NCI-H345 treated with DMSO at 0.1 percent for 48 hours (cell line): ENCODE data around the gene TLR6.
"Not testable (repeated sequence)": the region's sequence is repeated elsewhere in the genome, so short reads cannot be mapped to it uniquely, and the experiment has no call there.

ENCODE experiments used
- DNase-seq: peaks from one replicate; lab custom pipeline; 2025; ENCODE audit not compliant: unreplicated experiment; lab: John Stamatoyannopoulos, UW

The TLR6 gene

DNA sequence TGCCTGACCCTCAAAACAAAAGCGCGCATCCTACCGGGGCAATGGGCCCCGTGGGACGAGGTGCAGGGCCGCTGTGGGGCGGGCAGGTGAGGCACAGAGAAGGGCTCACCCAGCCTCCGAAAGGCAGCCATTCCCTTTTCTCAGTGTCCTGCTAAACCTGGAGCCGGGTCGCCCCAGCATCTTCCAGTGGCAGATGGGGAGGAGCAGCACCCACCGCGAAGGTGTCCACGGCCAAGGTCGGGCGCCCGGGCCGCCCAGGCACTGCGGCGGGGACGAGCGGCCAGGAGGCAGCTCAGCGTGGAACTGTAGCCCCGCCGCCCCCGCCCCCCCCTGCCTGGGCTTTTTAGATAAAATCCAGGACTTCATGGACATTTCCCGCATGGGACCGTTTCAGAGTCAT lies 32.9 kb downstream of the TLR6 start:
- no peak for DNase-seq

DNA sequence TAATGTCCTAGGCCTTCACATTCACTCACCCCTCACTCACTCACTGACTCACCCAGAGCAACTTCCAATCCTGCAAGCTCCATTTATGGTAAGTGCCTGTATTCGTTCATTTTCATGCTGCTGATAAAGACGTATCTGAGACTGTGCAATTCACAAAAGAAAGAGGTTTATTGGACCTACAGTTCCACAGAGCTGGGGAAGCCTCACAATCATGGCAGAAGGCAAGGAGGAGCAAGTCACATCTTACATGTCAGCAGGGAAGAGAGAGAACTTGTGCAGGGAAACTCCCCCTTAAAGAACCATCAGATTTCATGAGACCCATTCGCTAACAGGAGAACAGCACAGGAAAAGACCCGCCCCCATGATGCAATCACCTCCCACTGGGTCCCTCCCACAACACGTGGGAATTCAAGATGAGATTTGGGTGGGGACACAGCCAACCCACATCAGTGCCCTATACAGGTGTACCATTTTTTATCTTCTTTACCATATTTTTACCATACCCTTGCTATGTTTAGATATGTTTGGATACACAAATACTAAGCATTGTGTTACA lies 33.8 kb downstream of the TLR6 start:
- no peak for DNase-seq

DNA sequence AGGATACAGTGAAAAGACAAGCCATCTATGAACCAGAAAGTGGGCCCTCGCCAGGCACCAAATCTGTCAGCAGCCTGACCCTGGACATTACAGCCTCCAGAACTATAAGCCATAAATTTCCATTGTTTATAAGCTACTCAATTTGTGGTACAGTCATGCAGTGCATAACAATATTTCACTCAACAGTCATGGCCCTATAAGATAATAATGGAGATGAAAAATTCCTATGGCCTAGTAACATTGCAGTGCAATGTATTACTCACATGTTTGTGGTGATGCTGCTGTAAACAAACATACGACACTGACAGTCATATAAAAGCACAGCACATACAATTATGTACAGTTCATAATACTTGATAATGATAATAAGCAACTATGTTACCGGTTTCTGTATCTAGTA lies 34.9 kb downstream of the TLR6 start:
- no peak for DNase-seq

DNA sequence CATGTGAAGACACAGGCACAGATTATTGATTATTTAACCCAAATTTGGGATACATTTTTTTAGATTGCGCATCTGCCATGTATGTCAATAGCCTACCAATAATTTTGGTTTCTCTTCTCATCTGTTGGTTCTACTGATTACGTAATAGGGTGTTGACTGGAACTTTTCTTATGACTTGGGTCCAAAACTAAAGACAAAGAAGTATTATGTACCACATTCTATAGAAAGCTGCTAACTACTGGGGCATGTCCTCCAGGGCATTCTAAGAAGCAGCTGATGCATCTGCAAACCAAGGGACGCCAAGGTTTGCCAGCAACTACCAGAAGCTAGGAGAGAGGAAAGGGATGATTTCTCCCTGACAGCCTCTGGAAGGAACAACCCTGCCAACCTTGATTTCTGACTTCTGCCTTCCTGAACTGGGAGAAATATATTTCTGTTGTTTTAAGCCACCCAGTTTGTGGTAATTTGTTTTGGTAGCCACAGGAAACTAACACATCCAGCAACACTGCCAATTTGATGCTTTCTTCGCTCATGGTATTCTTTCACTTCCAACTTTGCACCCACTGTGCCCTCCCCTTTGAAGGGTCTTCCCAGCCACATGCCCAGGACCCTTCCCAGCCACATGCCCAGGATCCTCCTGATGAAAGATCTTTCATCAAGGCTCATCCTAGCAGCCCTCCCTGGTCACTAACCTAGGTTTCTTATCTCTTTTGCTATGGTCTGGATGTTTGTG lies 36.1 kb downstream of the TLR6 start:
- DNase-seq, result no peak

DNA sequence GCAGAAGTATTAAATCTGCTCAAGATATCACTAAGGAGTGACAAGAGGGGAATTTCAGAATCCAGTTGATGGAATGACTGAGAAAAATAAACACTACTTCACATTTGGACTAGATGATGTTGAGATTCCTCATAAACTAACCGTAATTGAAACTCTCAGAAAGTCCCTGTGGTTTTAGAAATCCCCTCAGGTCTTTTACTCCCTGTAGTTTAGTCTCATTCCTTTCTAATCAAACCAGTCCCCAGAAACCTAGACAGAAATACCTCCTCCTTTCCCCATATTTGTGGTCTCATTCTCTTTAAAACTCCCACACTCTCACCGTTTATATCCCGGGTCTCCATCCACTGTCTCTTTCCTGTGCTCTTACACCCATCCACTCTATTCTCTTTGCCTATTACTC lies 37.0 kb downstream of the TLR6 start:
- no peak for DNase-seq

DNA sequence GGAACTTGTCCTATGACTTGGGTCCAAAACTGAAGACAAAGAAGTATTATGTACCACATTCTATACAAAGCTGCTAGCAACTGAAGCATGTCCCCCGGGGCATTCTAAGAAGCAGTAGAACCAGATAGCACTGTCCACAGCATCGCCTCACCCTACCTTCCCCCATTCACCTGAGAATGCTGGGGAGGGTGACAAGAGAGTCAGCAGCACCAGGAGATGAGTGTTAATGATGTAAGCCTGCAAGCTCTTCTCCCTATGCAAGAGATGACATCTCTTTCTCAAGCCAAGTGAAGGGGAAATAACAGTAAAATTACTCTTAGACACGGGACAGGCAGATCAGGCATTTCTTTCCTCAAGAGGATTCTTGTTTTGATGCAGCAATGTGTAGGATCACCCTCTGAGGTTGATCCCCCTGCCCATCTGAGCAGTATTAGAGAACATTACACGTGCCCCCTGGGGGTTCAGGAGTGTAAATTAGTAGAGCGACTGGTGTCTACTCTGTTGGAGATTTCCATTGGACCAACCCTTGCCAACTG lies 38.1 kb downstream of the TLR6 start:
- DNase-seq, result no peak

DNA sequence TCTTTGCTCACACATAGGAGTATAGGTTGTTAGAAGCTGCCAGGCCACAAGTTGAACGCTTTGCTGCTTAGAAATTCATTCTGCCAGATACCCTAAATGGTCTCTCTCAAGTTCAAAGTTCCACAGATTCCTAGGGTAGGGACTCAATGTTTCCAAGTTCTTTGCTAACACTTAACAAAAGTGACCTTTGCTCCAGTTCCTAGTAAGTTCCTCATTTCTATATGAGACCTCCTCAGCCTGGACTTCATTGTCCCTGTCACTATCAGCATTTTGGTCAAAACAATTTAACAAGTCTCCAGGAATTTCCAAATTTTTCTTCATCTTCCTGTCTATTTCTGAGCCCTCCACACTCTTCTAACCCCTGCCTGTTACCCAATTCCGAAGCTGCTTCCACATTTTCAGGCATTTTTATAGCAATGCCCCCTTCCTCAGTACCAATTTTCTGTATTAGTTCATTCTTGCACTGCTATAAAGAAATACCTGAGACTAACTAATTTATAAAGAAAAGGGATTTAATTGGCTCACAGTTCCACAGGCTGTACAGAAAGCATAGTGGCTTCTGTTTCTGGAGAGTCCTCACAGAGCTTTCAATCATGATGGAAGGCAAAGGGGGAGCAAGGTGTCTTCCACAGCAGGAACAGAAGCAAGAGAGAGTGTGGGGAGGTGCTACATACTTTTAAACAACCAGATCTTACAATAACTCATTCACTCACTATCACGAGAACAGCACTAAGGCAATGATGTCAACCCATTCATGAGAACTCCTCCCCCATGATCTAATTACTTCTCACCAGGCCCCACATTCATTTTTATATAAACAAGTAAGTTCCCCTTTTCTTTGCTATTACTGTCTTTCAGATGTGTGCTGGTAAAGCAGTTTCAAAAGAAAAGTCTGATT lies 40.5 kb downstream of the TLR6 start:
- DNase-seq, result no peak

DNA sequence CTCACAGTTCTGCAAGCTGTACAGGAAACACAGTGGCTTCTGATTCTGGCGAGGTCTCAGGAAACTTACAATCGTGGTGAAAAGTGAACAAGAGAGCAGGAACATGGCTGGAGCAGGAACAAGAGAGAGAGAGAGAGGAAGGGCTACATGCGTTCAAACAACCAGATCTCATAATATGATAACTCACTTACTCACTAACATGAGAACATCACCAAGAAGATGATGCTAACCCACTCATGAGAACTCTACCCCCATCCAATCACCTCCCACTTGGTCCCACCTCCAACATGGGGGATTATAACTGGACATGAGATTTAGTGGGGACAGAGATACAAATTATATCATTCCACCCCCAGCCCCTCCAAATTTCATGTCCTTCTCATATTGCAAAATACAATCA lies 42.2 kb downstream of the TLR6 start:
- DNase-seq, result no peak

DNA sequence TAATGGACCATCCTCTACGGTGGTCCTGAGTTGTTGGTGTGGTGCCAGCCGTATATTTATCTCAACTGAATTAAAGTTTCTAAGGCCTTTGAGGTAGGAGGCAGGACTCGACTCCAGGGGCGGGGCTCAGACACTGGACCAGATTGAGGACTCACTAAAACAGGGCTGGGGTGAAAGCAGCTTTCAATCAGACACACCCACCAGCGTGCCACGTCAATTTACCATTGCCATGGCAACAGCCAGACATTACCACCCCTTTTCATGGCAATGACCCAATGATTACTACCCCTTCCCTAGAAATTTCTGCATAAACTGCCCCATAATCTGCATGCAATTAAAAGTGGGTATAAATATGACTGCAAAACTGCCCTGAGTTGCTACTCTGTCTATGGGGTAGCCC lies 45.3 kb downstream of the TLR6 start:
- no peak for DNase-seq

DNA sequence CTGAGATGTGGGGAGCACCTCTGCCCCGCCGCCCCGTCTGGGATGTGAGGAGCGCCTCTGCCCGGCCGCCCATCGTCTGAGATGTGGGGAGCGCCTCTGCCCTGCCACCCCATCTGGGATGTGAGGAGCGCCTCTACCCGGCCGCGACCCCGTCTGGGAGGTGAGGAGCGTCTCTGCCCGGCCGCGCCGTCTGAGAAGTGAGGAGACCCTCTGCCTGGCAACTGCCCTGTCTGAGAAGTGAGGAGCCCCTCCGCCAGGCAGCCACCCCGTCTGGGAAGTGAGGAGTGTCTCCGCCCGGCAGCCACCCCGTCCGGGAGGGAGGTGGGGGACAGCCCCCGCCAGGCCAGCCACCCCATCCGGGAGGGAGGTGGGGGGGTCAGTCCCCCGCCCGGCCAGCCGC lies 49.2 kb downstream of the TLR6 start:
- DNase-seq, result not testable (repeated sequence)

DNA sequence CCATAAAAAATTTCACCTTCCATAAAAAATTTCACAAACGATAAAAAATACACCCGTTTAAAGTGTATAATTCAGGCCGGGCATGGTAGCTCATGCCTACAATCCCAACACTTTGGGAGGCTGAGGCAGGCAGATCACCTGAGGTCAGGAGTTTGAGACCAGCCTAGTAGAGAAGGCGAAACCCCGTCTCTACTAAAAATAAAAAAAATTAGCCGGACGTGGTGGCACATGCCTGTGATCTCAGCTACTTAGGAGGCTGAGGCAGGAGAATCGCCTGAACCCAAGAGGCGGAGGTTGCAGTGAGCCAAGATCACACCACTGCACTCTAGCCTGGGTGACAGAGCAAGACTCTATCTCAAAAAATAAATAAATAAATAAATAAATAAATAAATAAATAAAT lies 50.4 kb downstream of the TLR6 start:
- not testable (repeated sequence) for DNase-seq

DNA sequence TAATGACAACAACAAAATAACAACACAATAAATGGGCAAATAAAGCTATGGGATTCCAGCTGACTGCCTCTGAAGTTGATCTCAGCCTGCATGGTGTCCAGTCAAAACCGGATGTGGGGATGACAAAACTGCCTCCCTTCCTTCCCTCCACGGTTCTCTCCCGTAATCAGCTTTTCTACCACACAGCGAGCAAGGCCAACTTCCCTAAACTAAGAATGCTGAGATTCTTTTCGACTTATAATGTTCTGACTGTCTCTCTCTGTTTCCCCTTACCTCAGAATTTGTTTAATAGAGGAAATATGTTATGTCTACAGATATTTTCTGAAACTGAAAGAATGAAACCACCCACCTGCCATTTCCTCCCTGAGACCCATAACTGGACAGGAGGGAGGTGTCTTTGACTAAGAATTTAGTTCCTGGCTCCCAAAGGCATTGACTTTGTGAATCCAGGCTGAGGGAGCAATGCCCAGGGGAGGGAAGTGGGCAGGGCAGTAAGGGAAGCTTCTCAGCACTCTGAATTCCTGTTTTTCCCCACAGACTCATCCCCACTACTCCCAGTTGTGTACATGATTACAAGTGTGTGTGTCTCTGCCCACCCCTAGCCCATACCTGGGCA lies 51.0 kb downstream of the TLR6 start:
- no peak for DNase-seq

DNA sequence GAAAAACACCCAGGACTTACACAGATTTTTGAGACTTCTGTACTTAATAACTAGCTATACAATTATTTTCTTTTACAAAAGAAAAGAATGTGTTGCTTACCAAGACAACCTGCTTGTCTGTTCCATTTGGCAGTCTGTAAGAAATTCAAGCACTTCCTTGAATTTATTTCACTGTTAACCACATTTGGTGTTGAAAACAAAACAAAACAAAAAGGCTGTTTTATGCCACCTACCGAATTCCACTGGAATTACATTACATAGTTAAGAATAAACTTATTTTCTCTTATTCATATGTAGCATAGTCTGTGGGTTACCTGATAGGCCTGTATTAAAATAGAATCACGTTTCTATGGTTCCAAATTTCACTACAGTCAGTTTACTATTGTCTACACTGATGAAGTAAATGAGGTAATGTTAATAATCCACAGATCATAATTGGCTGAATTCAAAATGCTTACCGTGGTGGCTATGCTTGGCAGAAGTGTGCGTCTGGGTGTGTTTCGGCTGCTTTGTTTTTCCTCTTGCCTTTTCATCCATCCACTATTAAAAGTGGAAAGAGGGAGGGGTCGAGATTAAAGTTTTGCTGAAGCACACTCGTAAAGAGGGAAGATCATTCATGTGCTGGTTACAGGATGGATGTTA lies 51.8 kb downstream of the TLR6 start, which contains the start of gene TLR1:
Gene TLR1 (minus strand): TSS at position 138 of the 642 bp plus-strand sequence. CDS start 5,960 bp downstream, outside the sequence.
- DNase-seq, result no peak

DNA sequence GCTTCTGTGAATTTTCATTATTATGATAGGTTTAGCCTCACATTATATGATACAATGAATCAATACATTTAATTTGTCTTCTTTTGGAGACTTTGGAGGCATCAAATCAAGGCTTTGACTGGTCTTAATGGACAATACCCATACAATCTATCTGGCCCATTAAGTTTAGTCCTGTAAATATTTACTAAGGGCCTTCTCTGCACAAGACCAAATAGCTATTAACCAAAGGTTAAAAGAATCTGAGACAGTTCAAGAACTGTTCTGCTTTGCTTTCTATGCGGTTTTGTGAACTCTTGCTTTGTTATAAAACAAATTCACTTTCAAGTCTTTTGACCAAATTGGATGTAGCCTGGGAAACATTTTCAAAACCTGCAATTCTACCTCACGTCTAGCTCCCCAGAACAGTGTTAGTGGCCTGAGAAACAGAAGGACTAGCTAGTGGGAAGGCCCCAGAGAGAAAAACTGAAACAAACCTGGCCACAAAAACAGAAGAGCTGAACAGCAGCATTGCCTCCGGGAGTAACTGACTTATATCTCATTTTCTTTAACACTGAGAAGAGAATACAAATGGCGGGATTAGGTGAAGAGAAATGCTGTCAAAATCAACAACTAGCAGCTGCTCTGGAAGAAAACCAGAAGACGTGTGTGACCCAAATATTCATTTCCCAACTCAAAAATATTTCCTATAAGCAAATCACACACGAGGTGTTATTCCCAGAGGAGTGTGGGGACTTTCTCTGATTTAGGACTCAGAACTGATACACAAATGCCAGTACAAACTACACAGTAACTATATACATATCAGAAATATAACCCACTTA lies 52.6 kb downstream of the TLR6 start:
- no peak for DNase-seq

DNA sequence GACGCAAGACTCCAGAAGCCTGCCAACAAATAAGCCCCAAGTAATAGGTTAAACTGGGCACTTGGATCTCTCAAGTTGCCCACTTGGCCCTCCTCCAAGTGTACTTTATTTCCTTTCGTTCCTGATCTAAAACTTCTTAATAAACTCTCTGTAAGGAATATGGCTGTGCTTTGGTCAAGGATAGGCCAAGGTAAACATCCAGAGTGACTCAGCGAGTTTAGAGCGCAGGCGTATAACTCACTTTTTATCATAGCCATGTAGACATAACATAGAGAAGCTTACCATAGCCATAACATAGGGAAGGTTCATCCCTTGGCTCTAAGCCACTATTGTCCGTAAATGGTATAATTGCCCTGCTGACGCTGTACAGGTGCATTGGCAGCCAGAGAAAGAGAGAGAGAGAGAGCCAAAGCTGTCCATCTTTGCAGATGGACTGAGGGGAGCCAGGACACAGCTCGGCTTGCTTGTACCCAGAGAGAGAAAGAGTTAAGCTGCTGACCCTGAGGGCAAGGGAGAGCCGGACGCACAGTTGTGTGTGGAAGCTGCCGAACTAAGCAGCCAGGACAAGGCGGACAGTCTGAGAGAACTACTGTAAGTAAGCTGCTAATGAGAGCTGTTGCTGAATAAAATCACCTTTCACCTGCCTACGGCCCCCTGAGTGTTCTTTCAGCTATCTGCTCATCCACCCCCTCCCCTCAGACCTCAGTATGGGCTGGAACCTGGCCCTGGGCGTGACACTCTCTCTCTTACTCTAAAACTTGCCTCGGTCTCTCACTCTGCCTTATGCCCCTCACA lies 53.9 kb downstream of the TLR6 start:
- no peak for DNase-seq

DNA sequence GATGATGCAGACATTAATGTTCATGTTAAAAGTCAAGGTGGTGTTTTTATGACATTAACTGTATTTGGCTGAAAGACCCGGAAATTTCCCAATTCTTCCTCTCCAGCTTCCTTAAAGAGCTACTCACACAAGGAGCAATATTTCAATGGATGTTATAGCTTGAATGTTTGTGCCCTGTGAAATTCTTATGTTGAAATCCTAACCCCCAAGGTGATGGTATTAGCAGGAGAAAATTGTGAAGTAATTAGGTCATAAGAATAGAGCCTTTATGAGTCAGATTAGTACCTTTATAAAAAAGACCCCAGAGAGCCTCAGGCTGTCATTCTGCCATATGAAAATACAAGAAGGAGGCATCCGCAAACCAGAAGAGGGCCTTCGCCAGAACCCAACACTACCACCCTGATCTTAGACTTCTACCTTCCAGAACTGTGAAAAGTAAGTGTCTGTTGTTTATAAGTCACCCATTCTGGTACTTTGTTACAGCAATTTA lies 55.6 kb downstream of the TLR6 start:
- DNase-seq, result no peak

DNA sequence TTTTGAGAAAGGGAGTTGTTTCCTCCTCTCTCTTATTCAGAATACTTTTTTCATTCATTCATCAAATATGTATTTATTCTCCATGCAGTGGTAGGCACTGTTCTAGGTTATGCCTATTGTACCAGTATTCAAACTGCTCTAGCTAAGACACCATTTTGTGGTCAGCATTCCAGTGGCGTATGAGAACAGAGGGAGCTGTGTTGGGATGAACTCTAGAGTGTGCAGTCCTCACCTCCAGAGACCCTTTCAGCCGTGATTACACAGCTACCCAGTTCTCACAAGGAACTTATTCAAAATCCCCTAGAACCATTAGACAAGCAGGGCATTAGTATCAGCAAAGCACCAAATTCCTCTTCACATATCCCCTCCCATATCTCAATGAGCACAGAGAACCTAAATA lies 56.3 kb downstream of the TLR6 start:
- no peak for DNase-seq

DNA sequence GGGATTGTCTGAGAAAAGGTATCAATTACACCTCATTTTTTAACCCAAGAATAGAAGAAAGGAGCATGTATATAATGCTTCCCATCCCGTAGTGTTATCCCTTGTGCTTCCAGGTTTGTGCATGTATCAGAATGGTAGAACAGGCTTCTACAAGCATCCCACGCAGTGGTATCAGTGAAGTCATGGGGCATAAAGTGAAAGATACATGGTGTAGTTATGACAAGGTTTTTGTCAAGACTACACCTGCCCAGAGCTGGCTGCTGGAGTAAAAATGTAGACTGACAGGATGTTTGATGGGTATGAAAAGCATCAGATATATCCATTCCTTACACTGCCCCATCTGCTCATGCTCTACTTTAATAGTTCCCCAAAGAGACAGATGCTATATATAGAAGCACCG lies 61.5 kb downstream of the TLR6 start:
- DNase-seq, result no peak

DNA sequence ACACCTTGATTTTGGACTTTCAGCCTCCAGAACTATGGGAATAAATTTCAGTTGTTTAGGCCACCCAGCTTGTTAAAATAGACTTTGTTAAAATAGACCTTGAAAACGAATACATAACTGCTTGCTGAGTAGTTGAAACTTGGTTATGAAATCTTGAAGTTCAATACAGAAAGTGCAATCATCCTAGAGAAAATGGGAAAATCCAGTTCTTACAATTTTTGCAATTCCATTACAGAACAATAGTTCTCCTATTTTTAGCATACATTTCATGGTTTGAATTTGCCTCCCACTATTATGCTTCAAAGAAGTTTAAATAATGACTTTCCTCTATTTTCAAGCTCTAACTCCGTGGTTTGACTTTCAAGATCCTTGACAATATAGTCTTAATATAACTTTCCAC lies 62.6 kb downstream of the TLR6 start:
- DNase-seq, result no peak
